GM12801 (cell line): Measurements from ENCODE around the gene BTG2.
A peak's percentile ranks its signal among the peaks of the same experiment; 100 is the strongest.

Experiments used
- CTCF ChIP-seq: IDR thresholded peaks from one replicate; pipeline ENCODE4 v1.5.1; 2011; ENCODE audit warnings: control low read depth; ENCODE audit not compliant: insufficient read length; ENCODE audit errors: extremely low read depth

Gene BTG2

GRCh38 chr1:203340112-203340790 is 34.9 kb downstream of the BTG2 start:
- TF ChIP-seq CTCF: no peak

- peak; percentile 78 for TF ChIP-seq CTCF
Observed at GRCh38 chr1:203342192-203342940, 37.0 kb downstream of the BTG2 start.

- no peak for TF ChIP-seq CTCF
Observed at GRCh38 chr1:203343956-203344754, 38.8 kb downstream of the BTG2 start.

- TF ChIP-seq CTCF: no peak
Observed at GRCh38 chr1:203346060-203346768, 40.9 kb downstream of the BTG2 start.

- no peak for TF ChIP-seq CTCF
Observed at GRCh38 chr1:203346769-203347102, 41.4 kb downstream of the BTG2 start.

GRCh38 chr1:203349166-203349565 is 43.8 kb downstream of the BTG2 start:
- no peak for TF ChIP-seq CTCF
